GM19324 (cell line): ENCODE results near the gene DDX53.

ENCODE experiments used
- ATAC-seq: cut with Tn5 transposase; IDR thresholded peaks from one replicate; pipeline ENCODE4 v1.9.1; 2021; ENCODE audit warnings: mild to moderate bottlenecking, moderate library complexity; ENCODE audit not compliant: unreplicated experiment, low FRiP score

DDX53 gene

GRCh38 chrX:22999696-23000223 lies at the start of gene DDX53:
TSS of gene DDX53 (plus strand) at chrX:22999960. CDS start at chrX:23000058, 98 bp downstream.
- ATAC-seq, result no peak

DNA sequence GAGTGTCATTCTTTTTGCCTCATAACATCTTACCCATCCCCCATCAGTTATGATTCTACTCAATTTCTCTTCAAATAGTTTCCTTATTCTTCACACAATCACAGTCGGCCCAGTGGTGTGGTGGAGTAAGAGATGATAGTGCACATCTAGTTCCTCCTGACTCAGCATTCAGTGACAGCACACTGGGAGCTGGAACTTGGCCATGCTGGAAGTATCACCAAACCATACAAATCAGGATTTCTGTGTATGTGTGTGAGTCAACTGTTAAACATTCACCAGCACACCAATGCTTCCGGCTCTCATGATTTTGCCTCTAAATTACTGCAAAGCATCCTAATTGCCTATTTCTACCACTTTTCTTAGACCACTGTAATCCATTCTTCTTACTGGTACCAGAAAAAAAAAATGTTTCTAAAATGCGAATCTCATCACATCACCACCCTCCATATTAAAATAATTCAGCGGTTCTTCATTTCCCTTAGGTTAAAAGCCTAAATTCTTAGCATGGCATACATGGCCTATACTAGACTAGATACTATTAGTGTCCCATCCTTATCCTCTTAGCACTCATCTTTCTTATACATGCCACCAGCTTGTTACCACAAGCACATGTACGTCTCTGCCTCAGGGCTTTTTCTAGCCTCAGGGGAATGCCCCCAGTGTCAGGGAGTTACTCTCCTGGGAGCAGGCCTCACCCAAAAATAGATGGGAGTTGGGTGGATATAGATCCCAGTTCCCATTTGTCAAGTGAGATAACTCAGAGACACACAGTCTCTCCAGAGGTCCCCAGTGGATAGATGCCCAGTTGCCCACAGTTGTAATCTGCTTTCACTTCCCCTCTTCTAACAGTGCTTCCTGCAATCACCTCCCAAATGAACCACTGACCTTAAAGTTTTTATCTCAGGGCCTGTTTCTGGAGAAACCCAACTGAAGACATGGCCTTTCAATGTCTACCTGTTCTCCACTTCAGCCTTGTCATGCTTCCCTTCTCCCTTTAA lies 49.2 kb upstream of the DDX53 start:
- no peak for ATAC-seq

GRCh38 chrX:22952010-22952409 lies 47.8 kb upstream of the DDX53 start:
- ATAC-seq, result no peak

DNA sequence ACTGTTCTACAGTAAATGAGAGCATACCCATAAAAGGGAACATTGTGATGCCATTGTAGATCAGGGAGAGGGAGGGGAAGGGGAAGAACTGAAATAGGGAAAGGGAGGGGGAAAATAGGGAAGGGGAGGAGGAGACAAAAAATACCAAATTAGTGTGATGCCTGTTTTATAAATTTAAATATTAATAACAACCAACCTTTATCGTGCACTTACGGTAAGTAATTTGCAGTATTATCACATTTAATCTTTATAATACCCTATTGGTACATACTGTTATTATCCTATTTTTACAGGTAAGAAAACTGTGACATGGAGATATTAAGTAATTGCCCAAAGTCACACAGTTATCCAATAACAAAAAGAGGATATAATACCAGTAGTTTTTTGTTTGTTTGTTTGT lies 41.5 kb upstream of the DDX53 start:
- ATAC-seq, result no peak

DNA sequence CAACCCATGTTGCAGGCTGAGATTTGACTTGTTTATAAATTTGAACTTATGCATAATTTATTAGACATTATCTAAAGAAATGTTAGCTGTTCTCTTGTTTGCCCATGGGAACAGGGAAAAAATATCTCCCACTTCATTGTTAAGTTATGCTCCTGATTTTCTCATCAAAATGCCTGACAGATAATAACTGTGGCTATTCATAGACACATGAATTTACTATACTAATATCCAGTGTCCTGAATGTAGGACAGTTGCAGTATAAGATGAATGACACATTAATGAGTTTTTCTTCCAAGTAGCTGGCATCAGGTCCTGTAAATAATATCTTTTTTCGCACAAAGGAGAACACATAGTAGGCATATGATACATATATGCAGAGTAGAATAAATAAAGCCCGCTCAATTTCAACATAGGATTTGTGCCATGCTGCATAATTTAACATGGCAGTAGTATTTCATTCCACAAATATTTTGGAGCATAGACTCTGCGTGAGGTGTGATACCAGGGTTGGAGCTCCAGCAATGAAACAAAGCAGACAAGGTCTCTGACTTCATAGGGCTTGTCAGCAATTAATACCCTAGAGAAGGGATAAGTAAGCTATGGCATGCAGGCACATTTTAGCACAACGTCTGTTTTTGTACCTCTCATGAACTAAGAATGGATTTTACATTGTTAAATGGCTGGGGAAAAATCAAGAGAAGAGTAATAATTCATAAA lies 40.4 kb upstream of the DDX53 start:
- no peak for ATAC-seq

DNA sequence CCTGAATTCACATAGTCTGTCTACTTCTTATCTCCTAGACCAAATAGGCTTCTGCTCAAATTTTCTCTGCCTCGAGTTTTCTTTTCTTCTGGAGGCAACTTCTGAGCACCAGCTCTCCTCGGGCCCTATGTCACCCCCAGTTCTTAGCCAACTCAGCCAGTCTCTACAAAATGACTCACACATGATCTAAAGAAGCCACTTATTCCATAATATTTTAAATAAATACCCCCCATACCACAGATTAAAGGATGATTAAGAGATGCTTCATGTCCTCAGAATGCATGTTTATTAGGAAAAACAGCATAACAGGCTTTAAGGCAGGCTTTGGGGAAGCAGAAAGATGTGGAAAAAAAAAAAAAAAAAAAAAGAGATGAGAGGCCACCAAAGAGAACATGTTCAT lies 36.6 kb upstream of the DDX53 start:
- no peak for ATAC-seq

DNA sequence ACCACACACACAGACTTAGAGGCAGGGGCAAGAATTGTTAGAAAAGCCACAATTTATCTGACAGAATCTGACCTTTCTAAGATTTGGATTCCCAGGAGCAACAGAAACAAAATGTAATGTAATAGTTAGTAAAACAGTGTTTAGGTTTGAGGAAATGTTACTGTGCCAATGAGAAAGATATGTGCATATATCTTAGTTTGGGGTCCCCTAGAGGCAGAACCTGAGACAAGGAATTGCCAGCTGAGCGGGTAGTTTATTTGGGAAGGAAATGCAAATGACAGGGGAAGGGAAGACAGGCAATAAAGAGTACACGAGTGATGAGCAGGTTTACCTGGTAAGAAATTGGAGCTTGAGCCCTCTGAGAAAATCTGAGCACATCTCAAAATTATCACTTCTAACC lies 31.3 kb upstream of the DDX53 start:
- ATAC-seq, result no peak

- no peak for ATAC-seq
Observed at GRCh38 chrX:22969411-22969810, 30.3 kb upstream of the DDX53 start.

DNA sequence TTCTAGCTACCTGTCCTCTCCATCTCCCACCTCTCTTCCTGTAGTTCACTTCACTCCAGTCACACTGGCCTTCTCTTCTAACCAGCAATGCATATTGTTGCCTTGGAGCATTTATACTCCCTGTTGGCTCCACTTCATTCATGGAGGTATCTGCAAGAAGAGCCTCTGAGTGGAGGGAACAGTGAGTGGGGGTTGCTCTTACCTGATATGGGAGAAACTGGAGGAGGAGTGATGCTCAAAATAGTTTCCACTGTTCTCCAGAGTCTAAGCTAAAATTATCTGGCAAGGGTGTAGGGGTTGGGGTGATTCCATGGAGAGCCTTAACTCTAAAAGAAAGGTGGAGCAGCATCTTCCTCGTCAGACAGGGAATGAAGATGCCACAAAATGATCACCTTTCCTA lies 28.9 kb upstream of the DDX53 start:
- no peak for ATAC-seq

GRCh38 chrX:22974616-22975015 lies 25.1 kb upstream of the DDX53 start:
- no peak for ATAC-seq

- no peak for ATAC-seq
Observed at GRCh38 chrX:22975786-22976185, 24.0 kb upstream of the DDX53 start.

DNA sequence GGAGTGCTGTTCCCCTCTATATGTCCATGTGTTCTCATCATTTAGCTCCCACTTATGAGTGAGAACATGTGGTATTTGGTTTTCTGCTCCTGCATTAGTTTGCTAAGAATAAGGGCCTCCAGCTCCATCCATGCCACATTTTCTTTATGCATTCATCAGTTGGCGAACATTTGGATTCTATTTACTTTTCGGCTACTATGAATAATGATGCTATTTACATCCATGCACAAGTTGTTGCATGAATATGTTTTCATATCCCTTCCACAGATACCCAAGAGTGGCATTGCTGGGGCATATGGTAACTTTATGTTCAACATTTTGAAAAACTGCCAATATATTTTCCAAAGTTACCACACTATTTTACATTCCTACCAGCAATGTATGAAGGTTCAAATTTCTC lies 13.8 kb upstream of the DDX53 start:
- ATAC-seq, result no peak

- ATAC-seq, result no peak
Observed at GRCh38 chrX:22987452-22987851, 12.3 kb upstream of the DDX53 start.

DNA sequence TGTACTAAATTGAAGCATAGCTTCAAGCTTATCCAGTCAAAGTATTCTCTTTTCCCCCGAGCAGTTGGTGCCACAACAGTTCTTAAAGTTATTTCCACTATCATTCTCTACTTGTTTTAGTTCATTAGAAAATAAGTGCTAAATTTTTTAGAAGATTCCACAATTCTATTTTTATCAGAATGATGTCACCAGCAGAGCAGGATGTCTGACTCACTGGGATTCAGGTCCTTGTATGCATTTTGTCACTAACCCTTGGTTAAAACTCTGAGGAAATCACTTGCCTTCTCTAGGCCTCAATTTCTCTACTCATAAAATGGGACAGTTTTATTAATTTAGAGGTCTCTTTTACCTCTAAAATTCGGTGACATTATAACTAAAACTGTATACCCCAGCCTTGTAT lies 3.4 kb downstream of the DDX53 start:
- no peak for ATAC-seq

DNA sequence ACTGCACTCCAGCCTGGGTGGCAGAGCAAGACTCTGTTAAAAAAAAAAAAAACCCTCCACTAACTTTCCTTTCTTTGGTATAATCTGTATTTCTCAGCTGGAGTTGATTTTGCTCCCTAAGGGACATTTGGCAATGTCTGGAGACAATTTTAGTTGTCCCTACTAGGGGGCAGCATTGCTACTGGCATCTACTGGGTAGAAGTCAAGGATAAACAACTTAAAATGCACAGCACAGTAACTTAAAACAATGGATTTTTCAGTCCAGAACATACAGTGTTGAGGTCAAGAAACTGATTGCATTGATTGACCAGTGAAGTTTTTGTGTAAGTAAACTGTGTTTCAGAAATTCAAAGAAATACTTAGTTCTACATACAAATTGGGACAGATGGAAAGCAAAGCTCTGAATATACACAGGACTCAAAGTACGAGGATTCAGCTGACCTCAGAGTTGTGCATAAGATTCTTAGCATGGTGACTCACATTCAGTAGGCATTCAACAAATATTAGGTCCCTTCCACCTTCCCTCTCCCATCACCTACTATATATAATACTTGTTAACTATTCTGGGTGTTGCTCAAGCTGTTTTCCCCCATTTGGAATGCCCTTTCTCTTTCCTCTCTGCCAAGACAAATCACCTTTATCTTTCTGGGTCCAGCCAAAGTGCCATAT lies 8.8 kb downstream of the DDX53 start:
- no peak for ATAC-seq

GRCh38 chrX:23012162-23012561 lies 12.4 kb downstream of the DDX53 start:
- ATAC-seq, result no peak

- ATAC-seq, result no peak
Observed at GRCh38 chrX:23012636-23013035, 12.9 kb downstream of the DDX53 start.

GRCh38 chrX:23013366-23013765 lies 13.6 kb downstream of the DDX53 start:
- ATAC-seq, result no peak

- no peak for ATAC-seq
Observed at GRCh38 chrX:23031600-23031999, 31.8 kb downstream of the DDX53 start.

- no peak for ATAC-seq
Observed at GRCh38 chrX:23035493-23035892, 35.7 kb downstream of the DDX53 start.

DNA sequence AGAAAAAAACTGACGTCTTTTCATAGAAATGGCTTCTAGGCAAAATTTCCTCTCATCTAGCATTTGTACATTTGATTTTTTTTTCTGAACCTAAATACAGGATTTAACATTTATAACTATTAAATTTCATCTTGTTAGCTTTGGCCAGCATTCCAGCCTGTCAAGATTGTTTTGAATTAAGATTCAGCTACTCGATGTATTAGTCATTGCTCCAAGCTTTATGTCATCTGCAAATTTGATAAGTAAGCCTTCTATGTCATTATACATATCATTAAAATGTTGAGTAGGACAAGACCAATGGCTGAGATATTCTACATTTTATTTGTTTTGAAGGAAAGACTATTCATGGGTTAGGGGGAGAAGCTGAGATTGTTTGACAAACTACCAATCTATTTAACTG lies 46.7 kb downstream of the DDX53 start:
- no peak for ATAC-seq
